Testis (tissue), 3 donors: ENCODE data around the gene SLC35B2. TPM values are rescaled to one million over a fixed set of nuclear protein-coding genes. Genes with fewer than 3 reads are reported as not detected.

Source experiments
- DNase-seq: peaks from one replicate; pipeline ENCODE4 v3.0.0-alpha.2; 2019
- H3K27ac ChIP-seq, 2 donors: fragments of 200-600 bp; sonication (generic); one replicate each; pipeline ENCODE4 v1.5.1; 2019
- H3K27me3 ChIP-seq: fragments of 200-600 bp; sonication (generic); one replicate; pipeline ENCODE4 v1.5.1; 2019
- H3K36me3 ChIP-seq: fragments of 200-600 bp; sonication (generic); one replicate; pipeline ENCODE4 v1.5.1; 2017; ENCODE audit warnings: low read depth; ENCODE audit errors: missing control alignments
- H3K4me1 ChIP-seq: fragments of 200-600 bp; sonication (generic); one replicate; pipeline ENCODE4 v1.5.1; 2019
- H3K4me3 ChIP-seq, 2 donors: fragments of 200-600 bp; sonication (generic); one replicate each; pipeline ENCODE4 v1.5.1; 2017 to 2019
- H3K9me3 ChIP-seq: fragments of 200-600 bp; sonication (generic); one replicate; pipeline ENCODE4 v1.5.1; 2017
- CTCF ChIP-seq, 3 experiments: fragments of 450-650 bp in 2 of 3; fragments of 200-600 bp in 1 of 3; sonication (generic) in 1 of 3; IDR thresholded peaks; one replicate each; pipeline ENCODE4 v1.5.1; 2016 to 2019; ENCODE audit warnings: antibody characterized with exemption in 3 of 3, mild to moderate bottlenecking in 2 of 3, moderate library complexity in 1 of 3
- POLR2A ChIP-seq: fragments of 450-650 bp; IDR thresholded peaks from one replicate; pipeline ENCODE4 v1.6.1; 2017; ENCODE audit warnings: antibody characterized with exemption, mild to moderate bottlenecking, moderate library complexity
- WGBS, 2 donors: methylation state at CpG; one replicate each; pipeline ENCODE4 v1.1.5; 2018; 5-methylcytosine and 5-hydroxymethylcytosine counted together
- intact Hi-C: fragments of 100-400 bp; cut with DNase I; formaldehyde crosslinking; loops from one replicate; pipeline ENCODE4 v1.15.1; 2023; ENCODE audit warnings: low total_unique reads
- polyA plus RNA-seq: library from polyadenylated mRNA; stranded (reverse); fragments of 350-450 nt; fragmentation: Illumina TruSeq; extraction: RNeasy Lipid Tissue Mini Kit (QIAGEN cat#74804); gene quantifications from one replicate; pipeline ENCODE4 v1.2.3, GENCODE V29; 2014; ENCODE audit warnings: low read depth, low replicate concordance; ENCODE audit not compliant: insufficient read depth
- total RNA-seq, 2 donors: library from RNA; depleted of rRNA; stranded (reverse); fragments of >200 nt; gene quantifications; one replicate each; pipeline ENCODE4 v1.2.3, GENCODE V29; 2016

SLC35B2 gene
- total and polyA plus RNA-seq, 3 donors from 2014 or later: 32.1 to 49.8 (median 42.4) TPM

GRCh38 chr6:44224029-44224964, 33.0 kb downstream of the SLC35B2 start:
- TF ChIP-seq POLR2A: no peak
- no peak for DNase-seq
- H3K4me3 ChIP-seq: peak overlapping the region; percentile 62 to 68
- no peaks in the 10 kb centered on the region for H3K27me3 ChIP-seq
- intact Hi-C loops: no loop called here
- no peaks in the 10 kb centered on the region for H3K9me3 ChIP-seq
- peaks cover 83% of the 10 kb centered on the region for H3K4me1 ChIP-seq
- H3K27ac ChIP-seq: peak overlapping the region; percentile 49 to 82
- 9 to 14% methylated on average over 12 to 18 of the region's 18 CpGs for WGBS, 2 donors
- H3K36me3 ChIP-seq: no peaks in the 10 kb centered on the region

- H3K4me3 ChIP-seq: peak within 1 kb of the TSS; percentile 62 to 68
- H3K27me3 ChIP-seq: no peaks in the 10 kb centered on the region
- no peaks in the 10 kb centered on the region for H3K36me3 ChIP-seq
- peak within 1 kb of the TSS; percentile 49 to 82 for H3K27ac ChIP-seq
- peak in 1 of 3 experiments; percentile 2 for TF ChIP-seq CTCF (IDR thresholded peaks at IDR 0.05)
- no peak for TF ChIP-seq POLR2A
- no peaks in the 10 kb centered on the region for H3K9me3 ChIP-seq
- intact Hi-C loops: no loop called here
- DNase-seq: peak; percentile 84
- 1% methylated on average over 72 of the region's 73 CpGs; no CpG with 5 or more reads in 1 of the 2 donors for WGBS, 2 donors
- peaks cover 77% of the 10 kb centered on the region for H3K4me1 ChIP-seq
Measured at GRCh38 chr6:44223319-44224028, 33.9 kb downstream of the SLC35B2 start, which contains the start of gene SLC29A1. Gene SLC29A1, plus strand, starts transcription at chr6:44223595. Its CDS starts 3,719 bp downstream, at chr6:44227314.

- intact Hi-C loops: no loop called here
- H3K4me1 ChIP-seq: peaks cover 77% of the 10 kb centered on the region
Measured at GRCh38 chr6:44222486-44223318, 34.6 kb downstream of the SLC35B2 start.

DNA sequence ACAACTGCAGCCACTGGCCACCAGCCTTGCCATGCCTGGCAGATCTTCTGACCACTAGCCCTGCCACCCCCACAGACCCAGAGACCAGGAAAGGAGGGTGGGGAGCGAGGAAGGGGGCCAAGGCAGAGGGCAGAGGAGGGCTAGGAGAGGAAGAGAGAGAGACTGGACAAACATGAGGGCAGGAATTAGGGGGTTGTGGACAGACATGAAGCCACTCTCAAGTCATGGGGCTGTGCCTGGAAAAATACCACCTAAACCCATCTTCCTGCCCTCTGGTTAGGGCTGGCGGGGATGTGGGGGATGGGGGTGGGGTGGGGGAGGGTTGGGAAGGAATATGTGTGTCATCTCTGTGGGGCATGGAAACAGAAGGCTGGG, 35.4 kb downstream of the SLC35B2 start:
- 57 to 82% methylated on average over 2 of the region's 2 CpGs for WGBS, 2 donors
- Histone ChIP-seq H3K36me3 (no peaks in the 10 kb centered on the region), H3K27me3 (no peaks in the 10 kb centered on the region), H3K27ac (peak overlapping the region; percentile 49 to 82), H3K4me1 (peaks cover 76% of the 10 kb centered on the region), H3K9me3 (no peaks in the 10 kb centered on the region), H3K4me3 (no peak overlapping the region)
- TF ChIP-seq POLR2A: no peak
- TF ChIP-seq CTCF (IDR thresholded peaks at IDR 0.05): no peak
- intact Hi-C loops: no loop called here
- no peak for DNase-seq

More at GRCh38 chr6:44222486-44223318, 34.6 kb downstream of the SLC35B2 start:
- H3K9me3 ChIP-seq: no peaks in the 10 kb centered on the region
- H3K27ac ChIP-seq: peak overlapping the region; percentile 49 to 82
- no peaks in the 10 kb centered on the region for H3K27me3 ChIP-seq
- DNase-seq: no peak
- 11 to 17% methylated on average over 24 to 26 of the region's 26 CpGs for WGBS, 2 donors
- H3K4me3 ChIP-seq: peak overlapping the region; percentile 62 to 68
- no peaks in the 10 kb centered on the region for H3K36me3 ChIP-seq
- TF ChIP-seq CTCF (IDR thresholded peaks at IDR 0.05): no peak
- TF ChIP-seq POLR2A: no peak
